GM12878 (cell line): ENCODE data around the gene LRP1B.

Experiments
- CHD4 ChIP-seq: fragments of 200-600 bp; sonication (generic); IDR thresholded peaks from 2 replicates; pipeline ENCODE4 v1.6.1; 2016; ENCODE audit warnings: mild to moderate bottlenecking
- LARP7 ChIP-seq: fragments of 450-650 bp; IDR thresholded peaks from 2 replicates; pipeline ENCODE4 v1.6.1; 2017; ENCODE audit warnings: mild to moderate bottlenecking
- MYC ChIP-seq: IDR thresholded peaks from 2 replicates; pipeline ENCODE4 v1.6.1; 2011; ENCODE audit warnings: mild to moderate bottlenecking, low read length, moderate library complexity, inconsistent platforms; ENCODE audit not compliant: insufficient read depth, insufficient replicate concordance, insufficient read length, severe bottlenecking
- USF2 ChIP-seq: IDR thresholded peaks from 2 replicates; pipeline ENCODE4 v1.6.1; 2011; ENCODE audit warnings: low read depth, low read length, improper control_type of control experiment, borderline replicate concordance
- ZNF384 ChIP-seq: IDR thresholded peaks from 2 replicates; pipeline ENCODE4 v1.6.1; 2012; ENCODE audit warnings: low read depth, mild to moderate bottlenecking, low read length, improper control_type of control experiment, borderline replicate concordance
- TF ChIP-seq, protein P1 (sequence below), 3 experiments: IDR thresholded peaks in 2 of 3; conservative IDR thresholded peaks in 1 of 3; 2 replicates each; pipeline ENCODE4 v1.5.1; 2011; ENCODE audit warnings: low read depth in 3 of 3, low read length in 3 of 3, mild to moderate bottlenecking in 3 of 3, control low read depth in 2 of 3, moderate library complexity in 2 of 3, inconsistent platforms in 1 of 3, mixed read lengths in 1 of 3; ENCODE audit not compliant: control insufficient read depth in 2 of 3, insufficient read depth in 1 of 3; ENCODE audit errors: extremely low read depth in 1 of 3

DNA sequence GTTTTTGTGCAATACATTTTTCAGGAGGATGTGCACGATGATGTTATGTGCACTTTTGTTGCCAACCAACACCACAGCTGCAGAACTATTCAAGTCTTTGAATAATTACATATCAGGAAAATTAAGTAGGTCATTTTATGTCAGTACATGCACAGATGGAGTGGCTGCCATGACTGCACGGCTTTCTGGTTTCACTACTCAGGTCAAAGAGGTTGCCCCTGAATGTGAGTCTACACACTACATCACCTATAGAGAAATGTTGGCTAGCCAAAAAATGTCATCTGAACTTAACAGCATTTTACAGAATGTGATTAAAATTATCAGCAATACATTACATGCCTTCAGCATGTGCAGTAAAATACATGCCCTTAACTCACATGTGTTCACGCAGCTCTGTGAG is 1713.3 kb downstream of the LRP1B start:
- no peak for TF ChIP-seq USF2
- TF ChIP-seq ZNF384: no peak
- no peak for TF ChIP-seq LARP7
- TF ChIP-seq, protein P1, sequence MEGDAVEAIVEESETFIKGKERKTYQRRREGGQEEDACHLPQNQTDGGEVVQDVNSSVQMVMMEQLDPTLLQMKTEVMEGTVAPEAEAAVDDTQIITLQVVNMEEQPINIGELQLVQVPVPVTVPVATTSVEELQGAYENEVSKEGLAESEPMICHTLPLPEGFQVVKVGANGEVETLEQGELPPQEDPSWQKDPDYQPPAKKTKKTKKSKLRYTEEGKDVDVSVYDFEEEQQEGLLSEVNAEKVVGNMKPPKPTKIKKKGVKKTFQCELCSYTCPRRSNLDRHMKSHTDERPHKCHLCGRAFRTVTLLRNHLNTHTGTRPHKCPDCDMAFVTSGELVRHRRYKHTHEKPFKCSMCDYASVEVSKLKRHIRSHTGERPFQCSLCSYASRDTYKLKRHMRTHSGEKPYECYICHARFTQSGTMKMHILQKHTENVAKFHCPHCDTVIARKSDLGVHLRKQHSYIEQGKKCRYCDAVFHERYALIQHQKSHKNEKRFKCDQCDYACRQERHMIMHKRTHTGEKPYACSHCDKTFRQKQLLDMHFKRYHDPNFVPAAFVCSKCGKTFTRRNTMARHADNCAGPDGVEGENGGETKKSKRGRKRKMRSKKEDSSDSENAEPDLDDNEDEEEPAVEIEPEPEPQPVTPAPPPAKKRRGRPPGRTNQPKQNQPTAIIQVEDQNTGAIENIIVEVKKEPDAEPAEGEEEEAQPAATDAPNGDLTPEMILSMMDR (IDR thresholded peaks at IDR 0.05 in 2 of 3, conservative IDR thresholded peaks at IDR 0.05 in 1 of 3; ENCODE audit: control insufficient read depth in 2 of 3, extremely low read depth in 1 of 3, insufficient read depth in 1 of 3, low read depth in 3 of 3, low read length in 3 of 3): no peak
- no peak for TF ChIP-seq CHD4
- TF ChIP-seq MYC: no peak
